ENCODE data around the gene RCE1. TPM values are rescaled to one million over a fixed set of nuclear protein-coding genes. Genes with fewer than 3 reads are reported as not detected.
A peak's percentile ranks its signal among the peaks of the same experiment; 100 is the strongest.
"Not testable (repeated sequence)": the region's sequence is repeated elsewhere in the genome, so short reads cannot be mapped to it uniquely, and the experiment has no call there.

Gene RCE1
- 10 to 100 TPM; 17.6 to 19.5 TPM for polyA plus RNA-seq

GRCh38 chr11:66842896-66843775 is at the start of gene RCE1:
Gene RCE1 (plus strand): TSS chr11:66843441. CDS start chr11:66843456, 15 bp downstream.
- Histone ChIP-seq H3K9me3 (ENCODE audit: control insufficient read depth in 2 of 2, insufficient read depth in 1 of 2, low read depth in 1 of 2, low read length in 1 of 2) (no peaks in the 10 kb centered on the region), H3K4me3 (ENCODE audit: low read depth in 1 of 2, low read length in 2 of 2) (peak within 1 kb of the TSS; percentile 72 to 95), H3K4me1 (ENCODE audit: control insufficient read depth in 2 of 2, insufficient read depth in 2 of 2, low read length in 1 of 2) (peaks cover 0 to 12% of the 10 kb centered on the region in 2 donors), H3K36me3 (ENCODE audit: control insufficient read depth in 2 of 2, insufficient read depth in 2 of 2, low read length in 1 of 2) (peaks cover 4 to 20% of the 10 kb centered on the region in 2 donors), H3K27ac (ENCODE audit: low read depth in 2 of 2, low read length in 1 of 2) (peak within 1 kb of the TSS; percentile 96 to 97), H3K27me3 (ENCODE audit: control insufficient read depth in 1 of 2, insufficient read depth in 2 of 2, low read length in 2 of 2) (no peaks in the 10 kb centered on the region)
- WGBS, 2 donors: 0 to 1% methylated on average over 70 to 98 of the region's 98 CpGs

DNA sequence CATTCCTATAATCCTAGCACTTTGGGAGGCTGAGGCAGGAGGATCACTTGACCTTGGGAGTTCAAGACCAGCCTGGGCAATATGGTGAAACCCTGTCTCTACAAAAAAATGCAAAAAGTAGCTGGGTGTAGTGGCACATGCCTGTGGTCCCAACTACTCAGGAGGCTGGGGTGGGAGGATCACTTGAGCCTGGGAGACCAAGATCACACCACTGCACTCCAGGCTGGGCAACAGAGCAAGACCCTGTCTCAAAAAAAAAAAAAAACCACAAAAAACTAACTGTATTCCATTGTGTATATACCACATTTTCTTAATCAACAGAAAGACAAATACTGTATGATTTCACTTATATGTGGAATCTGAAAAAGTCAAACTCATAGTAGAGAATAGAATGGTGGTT is 43.4 kb upstream of the RCE1 start:
- not testable (repeated sequence) for H3K4me3 ChIP-seq (ENCODE audit: low read depth in 1 of 2, low read length in 2 of 2); H3K27me3 ChIP-seq (ENCODE audit: control insufficient read depth in 1 of 2, insufficient read depth in 2 of 2, low read length in 2 of 2); H3K9me3 ChIP-seq (ENCODE audit: control insufficient read depth in 2 of 2, insufficient read depth in 1 of 2, low read depth in 1 of 2, low read length in 1 of 2); H3K27ac ChIP-seq (ENCODE audit: low read depth in 2 of 2, low read length in 1 of 2); H3K36me3 ChIP-seq (ENCODE audit: control insufficient read depth in 2 of 2, insufficient read depth in 2 of 2, low read length in 1 of 2); H3K4me1 ChIP-seq (ENCODE audit: control insufficient read depth in 2 of 2, insufficient read depth in 2 of 2, low read length in 1 of 2)

GRCh38 chr11:66800720-66801428 is 42.4 kb upstream of the RCE1 start:
- Histone ChIP-seq H3K9me3 (ENCODE audit: control insufficient read depth in 2 of 2, insufficient read depth in 1 of 2, low read depth in 1 of 2, low read length in 1 of 2) (no peaks in the 10 kb centered on the region), H3K4me1 (ENCODE audit: control insufficient read depth in 2 of 2, insufficient read depth in 2 of 2, low read length in 1 of 2) (no peaks in the 10 kb centered on the region), H3K36me3 (ENCODE audit: control insufficient read depth in 2 of 2, insufficient read depth in 2 of 2, low read length in 1 of 2) (peaks cover 0 to 3% of the 10 kb centered on the region in 2 donors), H3K27me3 (ENCODE audit: control insufficient read depth in 1 of 2, insufficient read depth in 2 of 2, low read length in 2 of 2) (no peaks in the 10 kb centered on the region), H3K27ac (ENCODE audit: low read depth in 2 of 2, low read length in 1 of 2) (no peak overlapping the region), H3K4me3 (ENCODE audit: low read depth in 1 of 2, low read length in 2 of 2) (no peak overlapping the region)
- 85 to 97% methylated on average over 5 of the region's 5 CpGs for WGBS, 2 donors

- Histone ChIP-seq H3K36me3 (ENCODE audit: control insufficient read depth in 2 of 2, insufficient read depth in 2 of 2, low read length in 1 of 2) (peaks cover 0 to 3% of the 10 kb centered on the region in 2 donors), H3K4me1 (ENCODE audit: control insufficient read depth in 2 of 2, insufficient read depth in 2 of 2, low read length in 1 of 2) (no peaks in the 10 kb centered on the region), H3K9me3 (ENCODE audit: control insufficient read depth in 2 of 2, insufficient read depth in 1 of 2, low read depth in 1 of 2, low read length in 1 of 2) (no peaks in the 10 kb centered on the region), H3K4me3 (ENCODE audit: low read depth in 1 of 2, low read length in 2 of 2) (no peak overlapping the region), H3K27me3 (ENCODE audit: control insufficient read depth in 1 of 2, insufficient read depth in 2 of 2, low read length in 2 of 2) (no peaks in the 10 kb centered on the region), H3K27ac (ENCODE audit: low read depth in 2 of 2, low read length in 1 of 2) (no peak overlapping the region)
- WGBS, 2 donors: 95% methylated on average over 3 of the region's 3 CpGs
Measured at GRCh38 chr11:66809592-66809991, 33.6 kb upstream of the RCE1 start.

- Histone ChIP-seq H3K4me3 (ENCODE audit: low read depth in 1 of 2, low read length in 2 of 2) (no peak overlapping the region), H3K9me3 (ENCODE audit: control insufficient read depth in 2 of 2, insufficient read depth in 1 of 2, low read depth in 1 of 2, low read length in 1 of 2) (no peaks in the 10 kb centered on the region), H3K4me1 (ENCODE audit: control insufficient read depth in 2 of 2, insufficient read depth in 2 of 2, low read length in 1 of 2) (no peaks in the 10 kb centered on the region), H3K36me3 (ENCODE audit: control insufficient read depth in 2 of 2, insufficient read depth in 2 of 2, low read length in 1 of 2) (no peaks in the 10 kb centered on the region), H3K27me3 (ENCODE audit: control insufficient read depth in 1 of 2, insufficient read depth in 2 of 2, low read length in 2 of 2) (no peaks in the 10 kb centered on the region), H3K27ac (ENCODE audit: low read depth in 2 of 2, low read length in 1 of 2) (no peak overlapping the region)
- WGBS, 2 donors: 94 to 100% methylated on average over 1 of the region's 1 CpG
Measured at GRCh38 chr11:66810576-66811185, 32.6 kb upstream of the RCE1 start.

DNA sequence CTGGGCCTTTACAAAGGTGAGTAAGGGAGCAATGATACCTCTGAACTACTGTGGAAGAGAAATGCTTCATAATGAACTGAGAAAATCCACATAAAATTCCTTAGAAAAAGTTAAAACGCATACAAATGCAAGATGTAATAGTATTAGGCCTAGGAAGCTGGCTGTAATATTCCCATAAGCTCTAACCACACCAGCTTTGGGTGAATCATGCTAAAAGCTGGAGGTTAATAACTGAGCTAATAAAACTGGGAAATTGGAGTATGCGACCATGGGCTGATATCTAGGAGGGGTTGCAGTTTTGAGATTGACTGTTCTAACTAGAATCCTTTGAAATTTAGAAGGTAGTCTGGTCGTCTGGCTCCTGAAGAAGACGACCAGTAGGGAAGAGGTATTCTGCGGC is 28.6 kb upstream of the RCE1 start:
- Histone ChIP-seq H3K27ac (ENCODE audit: low read depth in 2 of 2, low read length in 1 of 2) (no peak overlapping the region), H3K27me3 (ENCODE audit: control insufficient read depth in 1 of 2, insufficient read depth in 2 of 2, low read length in 2 of 2) (no peaks in the 10 kb centered on the region), H3K4me3 (ENCODE audit: low read depth in 1 of 2, low read length in 2 of 2) (no peak overlapping the region), H3K4me1 (ENCODE audit: control insufficient read depth in 2 of 2, insufficient read depth in 2 of 2, low read length in 1 of 2) (no peaks in the 10 kb centered on the region), H3K9me3 (ENCODE audit: control insufficient read depth in 2 of 2, insufficient read depth in 1 of 2, low read depth in 1 of 2, low read length in 1 of 2) (no peaks in the 10 kb centered on the region), H3K36me3 (ENCODE audit: control insufficient read depth in 2 of 2, insufficient read depth in 2 of 2, low read length in 1 of 2) (peaks cover 3 to 4% of the 10 kb centered on the region in 2 donors)
- WGBS, 2 donors: 92 to 93% methylated on average over 5 of the region's 5 CpGs

GRCh38 chr11:66815646-66816045 is 27.6 kb upstream of the RCE1 start:
- Histone ChIP-seq H3K9me3 (ENCODE audit: control insufficient read depth in 2 of 2, insufficient read depth in 1 of 2, low read depth in 1 of 2, low read length in 1 of 2) (no peaks in the 10 kb centered on the region), H3K4me1 (ENCODE audit: control insufficient read depth in 2 of 2, insufficient read depth in 2 of 2, low read length in 1 of 2) (no peaks in the 10 kb centered on the region), H3K4me3 (ENCODE audit: low read depth in 1 of 2, low read length in 2 of 2) (no peak overlapping the region), H3K27me3 (ENCODE audit: control insufficient read depth in 1 of 2, insufficient read depth in 2 of 2, low read length in 2 of 2) (no peaks in the 10 kb centered on the region), H3K27ac (ENCODE audit: low read depth in 2 of 2, low read length in 1 of 2) (no peak overlapping the region), H3K36me3 (ENCODE audit: control insufficient read depth in 2 of 2, insufficient read depth in 2 of 2, low read length in 1 of 2) (peaks cover 3 to 4% of the 10 kb centered on the region in 2 donors)
- 39 to 57% methylated on average over 1 of the region's 1 CpG for WGBS, 2 donors

DNA sequence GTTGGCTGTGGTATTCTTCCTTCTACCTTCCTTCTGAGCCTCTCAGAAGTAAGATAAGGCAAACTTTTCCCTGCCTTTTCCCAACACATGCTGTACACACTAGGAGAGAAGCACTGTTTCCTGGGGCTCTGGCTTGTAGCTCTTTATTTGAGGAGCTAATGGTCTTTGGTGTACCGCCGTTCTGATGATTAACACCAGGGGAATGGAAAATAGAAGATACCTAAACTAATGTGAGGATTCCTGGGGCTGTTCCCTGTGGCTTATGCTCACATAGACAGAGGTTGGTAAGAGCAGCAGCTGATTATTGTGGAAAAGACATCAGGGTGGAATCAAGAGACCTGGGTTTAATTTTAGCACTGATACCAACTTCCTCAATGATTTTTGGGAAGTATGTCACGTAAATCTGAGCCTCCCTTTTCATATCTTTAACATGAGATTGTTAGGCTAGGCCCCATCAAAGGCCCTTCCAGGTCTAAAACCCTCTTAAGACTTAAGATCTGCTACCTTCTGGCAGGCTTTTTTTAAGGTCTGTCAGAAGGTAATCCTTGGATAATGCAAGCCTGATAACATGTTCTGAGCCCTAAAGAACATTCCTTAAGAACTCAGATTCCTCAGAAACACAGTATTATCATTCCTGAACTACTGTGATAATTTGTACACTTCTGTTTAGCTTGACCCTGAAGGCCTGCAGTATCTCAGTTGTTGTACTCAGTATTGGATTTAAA is 24.8 kb upstream of the RCE1 start:
- Histone ChIP-seq H3K36me3 (ENCODE audit: control insufficient read depth in 2 of 2, insufficient read depth in 2 of 2, low read length in 1 of 2) (peaks cover 3 to 12% of the 10 kb centered on the region in 2 donors), H3K4me3 (ENCODE audit: low read depth in 1 of 2, low read length in 2 of 2) (no peak overlapping the region)
- WGBS, 2 donors: 88 to 90% methylated on average over 3 of the region's 3 CpGs

DNA sequence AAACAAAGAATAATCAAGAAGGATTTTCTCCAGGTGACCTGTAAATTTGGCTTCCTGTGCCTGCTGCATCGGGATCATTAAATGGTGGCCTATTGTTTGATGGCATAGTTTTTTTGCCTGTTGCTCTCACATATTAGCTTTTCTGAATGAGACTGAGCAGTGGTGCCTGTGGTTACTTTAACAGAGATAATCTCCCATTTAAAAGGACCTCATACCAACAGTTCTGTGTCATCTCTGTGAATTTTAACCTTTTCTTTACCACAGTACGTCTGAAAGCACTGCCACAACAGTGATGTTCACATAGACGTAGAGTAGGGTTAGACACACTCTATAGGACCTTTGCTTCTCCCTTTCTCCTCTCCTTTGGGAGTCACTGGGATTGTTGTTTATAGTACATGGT is 22.9 kb upstream of the RCE1 start:
- Histone ChIP-seq H3K4me1 (ENCODE audit: control insufficient read depth in 2 of 2, insufficient read depth in 2 of 2, low read length in 1 of 2) (no peaks in the 10 kb centered on the region), H3K9me3 (ENCODE audit: control insufficient read depth in 2 of 2, insufficient read depth in 1 of 2, low read depth in 1 of 2, low read length in 1 of 2) (no peaks in the 10 kb centered on the region), H3K4me3 (ENCODE audit: low read depth in 1 of 2, low read length in 2 of 2) (no peak overlapping the region), H3K36me3 (ENCODE audit: control insufficient read depth in 2 of 2, insufficient read depth in 2 of 2, low read length in 1 of 2) (peaks cover 3 to 12% of the 10 kb centered on the region in 2 donors), H3K27ac (ENCODE audit: low read depth in 2 of 2, low read length in 1 of 2) (no peak overlapping the region), H3K27me3 (ENCODE audit: control insufficient read depth in 1 of 2, insufficient read depth in 2 of 2, low read length in 2 of 2) (no peaks in the 10 kb centered on the region)
- 79 to 84% methylated on average over 3 of the region's 3 CpGs for WGBS, 2 donors

More for the DNA sequence above, 24.8 kb upstream of the RCE1 start:
- H3K4me1 ChIP-seq (ENCODE audit: control insufficient read depth in 2 of 2, insufficient read depth in 2 of 2, low read length in 1 of 2): no peaks in the 10 kb centered on the region
- no peak overlapping the region for H3K27ac ChIP-seq (ENCODE audit: low read depth in 2 of 2, low read length in 1 of 2)
- H3K9me3 ChIP-seq (ENCODE audit: control insufficient read depth in 2 of 2, insufficient read depth in 1 of 2, low read depth in 1 of 2, low read length in 1 of 2): no peaks in the 10 kb centered on the region
- H3K27me3 ChIP-seq (ENCODE audit: control insufficient read depth in 1 of 2, insufficient read depth in 2 of 2, low read length in 2 of 2): no peaks in the 10 kb centered on the region

Measured in esophagus (tissue), 2 donors.